ENCODE data around the gene LARGE2. TPM values are rescaled to one million over a fixed set of nuclear protein-coding genes. Genes with fewer than 3 reads are reported as not detected.

Gene LARGE2
- total and polyA plus RNA-seq, 2 donors = 3.5 to 12.2 TPM

DNA sequence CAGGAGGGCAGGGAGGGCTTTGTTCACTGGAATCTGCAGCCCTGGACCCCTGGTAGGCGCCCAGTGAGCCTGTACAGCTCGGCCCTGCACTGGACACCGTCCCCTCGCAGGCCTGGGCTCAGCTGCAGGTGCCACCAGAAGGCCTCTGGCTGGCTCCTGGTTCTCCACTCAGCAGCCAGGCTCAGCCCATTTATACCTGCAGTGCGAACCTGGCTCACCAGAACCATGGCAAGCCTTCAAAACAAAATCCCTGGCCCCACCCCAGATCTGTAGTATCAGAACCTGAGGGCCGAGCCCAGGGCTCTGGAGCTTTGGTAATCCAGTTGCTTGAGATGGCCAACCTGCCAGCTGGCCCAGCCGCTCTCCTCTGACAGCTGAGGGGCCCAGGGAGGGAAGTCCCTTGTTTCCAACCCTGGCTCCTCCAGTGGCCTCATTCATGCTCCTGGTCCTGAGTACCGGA lies 14.5 kb upstream of the LARGE2 start:
- H3K4me3 ChIP-seq (ENCODE audit: low read length in 2 of 2) = no peak overlapping the region
- no peaks in the 10 kb centered on the region for H3K4me1 ChIP-seq (ENCODE audit: control insufficient read depth in 2 of 2, insufficient read depth in 2 of 2, low read length in 2 of 2)
- H3K27me3 ChIP-seq (ENCODE audit: control insufficient read depth in 2 of 2, insufficient read depth in 1 of 2, low read length in 1 of 2) = peaks cover under 1 to 3% of the 10 kb centered on the region in 2 donors
- DNase-seq (ENCODE audit: low read depth in 6 of 9, low spot score in 9 of 9) = no peak
- peaks cover 27 to 41% of the 10 kb centered on the region in 2 donors for H3K36me3 ChIP-seq (ENCODE audit: control insufficient read depth in 2 of 2, insufficient read depth in 2 of 2, low read length in 1 of 2)
- no peak overlapping the region for H3K27ac ChIP-seq (ENCODE audit: low read depth in 1 of 2, low read length in 1 of 2)
- 93% methylated on average over 8 of the region's 8 CpGs for WGBS
- H3K9me3 ChIP-seq (ENCODE audit: control insufficient read depth in 2 of 2, insufficient read depth in 1 of 2, low read length in 1 of 2) = no peaks in the 10 kb centered on the region

GRCh38 chr11:45909594-45910475 lies 12.6 kb upstream of the LARGE2 start:
- Histone ChIP-seq H3K27ac (ENCODE audit: low read depth in 1 of 2, low read length in 1 of 2) (no peak overlapping the region), H3K9me3 (ENCODE audit: control insufficient read depth in 2 of 2, insufficient read depth in 1 of 2, low read length in 1 of 2) (no peaks in the 10 kb centered on the region), H3K4me3 (ENCODE audit: low read length in 2 of 2) (no peak overlapping the region), H3K27me3 (ENCODE audit: control insufficient read depth in 2 of 2, insufficient read depth in 1 of 2, low read length in 1 of 2) (no peaks in the 10 kb centered on the region), H3K4me1 (ENCODE audit: control insufficient read depth in 2 of 2, insufficient read depth in 2 of 2, low read length in 2 of 2) (no peaks in the 10 kb centered on the region), H3K36me3 (ENCODE audit: control insufficient read depth in 2 of 2, insufficient read depth in 2 of 2, low read length in 1 of 2) (peaks cover 46 to 59% of the 10 kb centered on the region in 2 donors)
- WGBS = 93% methylated on average over 32 of the region's 32 CpGs
- no peak for DNase-seq (ENCODE audit: low read depth in 6 of 9, low spot score in 9 of 9)

DNA sequence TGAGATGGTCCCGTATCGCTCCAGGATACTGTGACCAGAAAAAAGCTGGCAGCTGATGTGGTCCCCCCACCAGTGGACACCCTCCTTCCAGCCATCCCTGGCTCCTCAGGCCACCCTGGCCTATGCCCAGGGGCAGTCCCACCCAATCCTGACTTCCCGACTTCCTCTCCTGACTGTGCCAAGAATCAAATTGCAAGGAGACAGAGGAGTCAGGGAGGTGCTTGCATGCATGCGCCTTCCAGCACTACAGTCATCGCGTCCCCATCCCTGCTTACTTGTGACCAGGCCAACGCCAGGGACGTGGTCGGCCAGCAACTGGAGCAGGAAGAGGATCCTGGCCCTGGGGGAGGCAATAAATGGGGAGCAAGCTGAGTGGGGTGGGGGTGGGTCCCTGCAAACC lies 11.8 kb upstream of the LARGE2 start:
- no peak for DNase-seq (ENCODE audit: low read depth in 6 of 9, low spot score in 9 of 9)
- H3K36me3 ChIP-seq (ENCODE audit: control insufficient read depth in 2 of 2, insufficient read depth in 2 of 2, low read length in 1 of 2) = peaks cover 53 to 67% of the 10 kb centered on the region in 2 donors
- no peaks in the 10 kb centered on the region for H3K27me3 ChIP-seq (ENCODE audit: control insufficient read depth in 2 of 2, insufficient read depth in 1 of 2, low read length in 1 of 2)
- no peak overlapping the region for H3K27ac ChIP-seq (ENCODE audit: low read depth in 1 of 2, low read length in 1 of 2)
- no peaks in the 10 kb centered on the region for H3K4me1 ChIP-seq (ENCODE audit: control insufficient read depth in 2 of 2, insufficient read depth in 2 of 2, low read length in 2 of 2)
- WGBS = 98% methylated on average over 9 of the region's 9 CpGs
- no peak overlapping the region for H3K4me3 ChIP-seq (ENCODE audit: low read length in 2 of 2)
- H3K9me3 ChIP-seq (ENCODE audit: control insufficient read depth in 2 of 2, insufficient read depth in 1 of 2, low read length in 1 of 2) = no peaks in the 10 kb centered on the region

- Histone ChIP-seq H3K9me3 (ENCODE audit: control insufficient read depth in 2 of 2, insufficient read depth in 1 of 2, low read length in 1 of 2) (no peaks in the 10 kb centered on the region), H3K27ac (ENCODE audit: low read depth in 1 of 2, low read length in 1 of 2) (no peak overlapping the region), H3K27me3 (ENCODE audit: control insufficient read depth in 2 of 2, insufficient read depth in 1 of 2, low read length in 1 of 2) (peaks cover 0 to 1% of the 10 kb centered on the region in 2 donors), H3K4me1 (ENCODE audit: control insufficient read depth in 2 of 2, insufficient read depth in 2 of 2, low read length in 2 of 2) (peaks cover 5 to 15% of the 10 kb centered on the region in 2 donors), H3K4me3 (ENCODE audit: low read length in 2 of 2) (no peak overlapping the region), H3K36me3 (ENCODE audit: control insufficient read depth in 2 of 2, insufficient read depth in 2 of 2, low read length in 1 of 2) (peaks cover 53 to 72% of the 10 kb centered on the region in 2 donors)
- WGBS = 98% methylated on average over 19 of the region's 19 CpGs
- no peak for DNase-seq (ENCODE audit: low read depth in 6 of 9, low spot score in 9 of 9)
These were observed 8.9 kb upstream of the LARGE2 start for GRCh38 chr11:45913514-45913913.

- WGBS = 96% methylated on average over 22 of the region's 22 CpGs
- no peak for DNase-seq (ENCODE audit: low read depth in 6 of 9, low spot score in 9 of 9)
- Histone ChIP-seq H3K4me1 (ENCODE audit: control insufficient read depth in 2 of 2, insufficient read depth in 2 of 2, low read length in 2 of 2) (peaks cover 9 to 21% of the 10 kb centered on the region in 2 donors), H3K4me3 (ENCODE audit: low read length in 2 of 2) (no peak overlapping the region), H3K9me3 (ENCODE audit: control insufficient read depth in 2 of 2, insufficient read depth in 1 of 2, low read length in 1 of 2) (no peaks in the 10 kb centered on the region), H3K36me3 (ENCODE audit: control insufficient read depth in 2 of 2, insufficient read depth in 2 of 2, low read length in 1 of 2) (peaks cover 53 to 66% of the 10 kb centered on the region in 2 donors), H3K27ac (ENCODE audit: low read depth in 1 of 2, low read length in 1 of 2) (no peak overlapping the region), H3K27me3 (ENCODE audit: control insufficient read depth in 2 of 2, insufficient read depth in 1 of 2, low read length in 1 of 2) (peaks cover 0 to 6% of the 10 kb centered on the region in 2 donors)
These were observed 8.4 kb upstream of the LARGE2 start for GRCh38 chr11:45913942-45914635.

GRCh38 chr11:45915446-45915845 lies 7.0 kb upstream of the LARGE2 start:
- no peaks in the 10 kb centered on the region for H3K9me3 ChIP-seq (ENCODE audit: control insufficient read depth in 2 of 2, insufficient read depth in 1 of 2, low read length in 1 of 2)
- H3K4me1 ChIP-seq (ENCODE audit: control insufficient read depth in 2 of 2, insufficient read depth in 2 of 2, low read length in 2 of 2) = peaks cover 9 to 22% of the 10 kb centered on the region in 2 donors
- H3K36me3 ChIP-seq (ENCODE audit: control insufficient read depth in 2 of 2, insufficient read depth in 2 of 2, low read length in 1 of 2) = peaks cover 41 to 52% of the 10 kb centered on the region in 2 donors
- H3K4me3 ChIP-seq (ENCODE audit: low read length in 2 of 2) = no peak overlapping the region
- DNase-seq (ENCODE audit: low read depth in 6 of 9, low spot score in 9 of 9) = no peak
- H3K27ac ChIP-seq (ENCODE audit: low read depth in 1 of 2, low read length in 1 of 2) = no peak overlapping the region
- H3K27me3 ChIP-seq (ENCODE audit: control insufficient read depth in 2 of 2, insufficient read depth in 1 of 2, low read length in 1 of 2) = peaks cover 2 to 18% of the 10 kb centered on the region in 2 donors
- WGBS = 91% methylated on average over 13 of the region's 13 CpGs

DNA sequence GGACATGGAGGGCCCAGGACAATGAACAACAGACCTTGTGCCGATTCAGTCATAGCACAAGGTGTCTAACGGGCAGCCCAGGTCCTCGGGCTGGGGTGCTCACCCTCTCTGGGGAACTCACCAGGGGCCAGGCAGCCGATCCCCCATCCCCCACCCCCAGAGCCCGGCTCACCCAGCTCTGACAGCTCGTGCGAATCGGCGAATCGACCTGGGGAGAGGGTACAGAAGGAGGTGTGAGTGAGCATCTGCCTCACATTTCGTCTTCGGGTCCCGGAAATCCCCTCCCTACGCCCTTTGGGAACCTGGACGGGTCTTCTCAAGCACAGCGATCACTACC lies 5.2 kb upstream of the LARGE2 start:
- H3K27ac ChIP-seq (ENCODE audit: low read depth in 1 of 2, low read length in 1 of 2) = peak overlapping the region; percentile 94 to 98
- peak overlapping the region; percentile 83 to 88 for H3K4me3 ChIP-seq (ENCODE audit: low read length in 2 of 2)
- peaks cover 28 to 35% of the 10 kb centered on the region in 2 donors for H3K36me3 ChIP-seq (ENCODE audit: control insufficient read depth in 2 of 2, insufficient read depth in 2 of 2, low read length in 1 of 2)
- 7% methylated on average over 16 of the region's 16 CpGs for WGBS
- peaks cover 9 to 25% of the 10 kb centered on the region in 2 donors for H3K4me1 ChIP-seq (ENCODE audit: control insufficient read depth in 2 of 2, insufficient read depth in 2 of 2, low read length in 2 of 2)
- peaks cover 0 to 7% of the 10 kb centered on the region in 2 donors for H3K9me3 ChIP-seq (ENCODE audit: control insufficient read depth in 2 of 2, insufficient read depth in 1 of 2, low read length in 1 of 2)
- H3K27me3 ChIP-seq (ENCODE audit: control insufficient read depth in 2 of 2, insufficient read depth in 1 of 2, low read length in 1 of 2) = peaks cover 18 to 36% of the 10 kb centered on the region in 2 donors
- DNase-seq (ENCODE audit: low read depth in 6 of 9, low spot score in 9 of 9) = peak in 1 of 9 donors; percentile 24

DNA sequence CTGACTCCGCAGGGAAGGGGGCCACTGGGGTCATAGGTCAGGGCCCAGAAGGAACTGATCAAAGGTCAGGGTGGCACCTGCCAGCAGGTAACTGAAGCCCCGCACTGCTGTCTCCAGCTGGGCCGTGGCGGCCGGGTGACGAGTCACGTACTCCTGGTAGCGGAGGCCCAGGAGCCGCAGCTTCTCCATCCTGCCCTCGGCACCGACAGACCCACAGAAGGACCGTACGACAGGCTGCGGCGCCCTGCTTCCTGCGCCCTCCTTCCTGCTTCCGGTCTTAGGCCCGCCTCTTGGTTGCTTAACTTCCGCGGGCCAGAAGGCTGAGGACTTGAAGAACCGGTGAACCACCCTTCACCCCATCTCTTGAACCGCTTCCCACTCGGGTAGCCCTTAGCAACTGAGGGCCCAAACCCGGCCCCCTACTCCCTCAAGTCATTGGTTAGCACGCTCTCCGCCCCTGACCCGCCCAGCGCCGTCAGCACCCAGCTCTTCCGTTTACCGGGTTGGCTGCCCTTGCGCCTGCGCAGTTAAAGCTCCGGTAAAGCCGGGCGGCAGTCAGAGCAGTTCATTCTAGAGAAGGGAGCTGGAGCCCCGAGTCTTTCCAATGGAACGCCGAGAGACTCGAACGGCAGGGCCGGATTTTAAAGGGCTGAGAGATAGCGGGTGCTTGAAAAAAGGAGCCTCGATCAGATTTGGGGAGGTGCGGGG lies 4.7 kb upstream of the LARGE2 start, which contains the start of gene PEX16:
PEX16 (minus strand) TSS at position 255 of the 708 bp plus-strand sequence; CDS start at position 189, 66 bp downstream.
- WGBS = under 1% methylated on average over 45 of the region's 45 CpGs
- peaks cover 12 to 25% of the 10 kb centered on the region in 2 donors for H3K4me1 ChIP-seq (ENCODE audit: control insufficient read depth in 2 of 2, insufficient read depth in 2 of 2, low read length in 2 of 2)
- H3K9me3 ChIP-seq (ENCODE audit: control insufficient read depth in 2 of 2, insufficient read depth in 1 of 2, low read length in 1 of 2) = peaks cover 0 to 7% of the 10 kb centered on the region in 2 donors

More for the DNA sequence above, 4.7 kb upstream of the LARGE2 start, which contains the start of gene PEX16:
- H3K27me3 ChIP-seq (ENCODE audit: control insufficient read depth in 2 of 2, insufficient read depth in 1 of 2, low read length in 1 of 2) = peaks cover 22 to 41% of the 10 kb centered on the region in 2 donors
- peak within 1 kb of the TSS; percentile 83 to 88 for H3K4me3 ChIP-seq (ENCODE audit: low read length in 2 of 2)
- peak; percentile 88 to 98 (median 94) for DNase-seq (ENCODE audit: low read depth in 6 of 9, low spot score in 9 of 9)
- H3K27ac ChIP-seq (ENCODE audit: low read depth in 1 of 2, low read length in 1 of 2) = peak within 1 kb of the TSS; percentile 94 to 98
- peaks cover 26 to 33% of the 10 kb centered on the region in 2 donors for H3K36me3 ChIP-seq (ENCODE audit: control insufficient read depth in 2 of 2, insufficient read depth in 2 of 2, low read length in 1 of 2)
